B cell (primary cell): ENCODE measurements around the gene TMEM219. TPM values are rescaled to one million over a fixed set of nuclear protein-coding genes. Genes with fewer than 3 reads are reported as not detected.

Source experiments
- ATAC-seq: fragments of 200-7000 bp; cut with Tn5 transposase; one replicate; pipeline ENCODE4 v1.10.0; 2021; ENCODE audit warnings: low read depth, mild to moderate bottlenecking, moderate number of reproducible peaks, moderate library complexity
- CTCF ChIA-PET: fragments of 350-600 bp; sonication (Branson Sonifier 250); formaldehyde crosslinking; loops from one replicate; lab custom pipeline; 2021; ENCODE audit warnings: antibody characterized with exemption, inconsistent platforms; lab: Charles Lee
- POLR2A ChIA-PET: fragments of 350-600 bp; sonication (Branson Sonifier 250); formaldehyde crosslinking; loops from one replicate; lab custom pipeline; 2021; ENCODE audit warnings: antibody characterized with exemption; lab: Charles Lee
- DNase-seq: peaks from one replicate; pipeline ENCODE4 v3.0.0; 2013
- H2AFZ ChIP-seq: 2 replicates; pipeline ENCODE4 v1.6.1; 2012; ENCODE audit warnings: mild to moderate bottlenecking, low read depth, low read length; ENCODE audit not compliant: insufficient read depth, poor library complexity, severe bottlenecking
- H3K27ac ChIP-seq, 2 donors: 1 replicate in 1 of 2; 2 replicates in 1 of 2; pipeline ENCODE4 v1.5.1; 2012 to 2013; ENCODE audit warnings: low read length in 2 of 2, mild to moderate bottlenecking in 2 of 2, moderate library complexity in 1 of 2
- H3K27me3 ChIP-seq, 4 experiments: fragments of 200-600 bp in 1 of 4; sonication (generic) in 1 of 4; replicated peaks in 1 of 4; 1 replicate in 2 of 4; 2 replicates in 2 of 4; pipeline versions ENCODE4 v1.6.1 to v1.7.0; 2013 to 2016; ENCODE audit warnings: low read length in 3 of 4, mild to moderate bottlenecking in 2 of 4, mixed read lengths in 1 of 4, moderate library complexity in 1 of 4; ENCODE audit not compliant: insufficient read depth in 4 of 4, control insufficient read depth in 3 of 4; ENCODE audit errors: control extremely low read depth in 1 of 4
- H3K36me3 ChIP-seq, 2 experiments: replicated peaks in 1 of 2; 1 replicate in 1 of 2; 2 replicates in 1 of 2; pipeline versions ENCODE4 v1.6.1 to v1.7.1; 2013; ENCODE audit warnings: low read length in 1 of 2; ENCODE audit not compliant: insufficient read depth in 2 of 2, control insufficient read depth in 1 of 2; ENCODE audit errors: control extremely low read depth in 1 of 2, extremely low read depth in 1 of 2
- H3K4me1 ChIP-seq, 2 donors: fragments of 200-600 bp in 1 of 2; sonication (generic) in 1 of 2; 1 replicate in 1 of 2; 2 replicates in 1 of 2; pipeline versions ENCODE4 v1.5.1 to v1.6.1; 2013 to 2017; ENCODE audit warnings: low read length in 2 of 2; ENCODE audit not compliant: control insufficient read depth in 2 of 2, insufficient read depth in 2 of 2
- H3K4me2 ChIP-seq: replicated peaks from 2 replicates; pipeline ENCODE3; 2012; ENCODE audit warnings: mild to moderate bottlenecking, low read depth, low read length; ENCODE audit not compliant: poor library complexity, severe bottlenecking
- H3K4me3 ChIP-seq, 5 experiments: fragments of 200-600 bp in 1 of 5; sonication (generic) in 1 of 5; 1 replicate in 3 of 5; 2 replicates in 2 of 5; pipeline versions ENCODE4 v1.5.1 to v1.7.0; 2011 to 2016; ENCODE audit warnings: low read length in 4 of 5, mild to moderate bottlenecking in 4 of 5, low read depth in 2 of 5, control low read depth in 1 of 5, moderate library complexity in 1 of 5; ENCODE audit not compliant: insufficient read depth in 1 of 5; ENCODE audit errors: control extremely low read depth in 1 of 5, extremely low read depth in 1 of 5
- H3K79me2 ChIP-seq: fragments of 200-600 bp; sonication (generic); one replicate; pipeline ENCODE4 v1.6.0; 2016; ENCODE audit warnings: low read length; ENCODE audit not compliant: control insufficient read depth, insufficient read depth
- H3K9ac ChIP-seq: fragments of 200-600 bp; sonication (generic); 2 replicates; pipeline ENCODE4 v1.6.1; 2017; ENCODE audit warnings: mild to moderate bottlenecking, low read length, moderate library complexity
- H3K9me3 ChIP-seq, 3 donors: one replicate each; pipeline versions ENCODE4 v1.6.1 to v1.7.1; 2013; ENCODE audit warnings: low read length in 2 of 3; ENCODE audit not compliant: control insufficient read depth in 2 of 3, insufficient read depth in 1 of 3; ENCODE audit errors: control extremely low read depth in 1 of 3
- H4K20me1 ChIP-seq: 2 replicates; pipeline ENCODE4 v1.6.0; 2012; ENCODE audit warnings: mild to moderate bottlenecking, low read length; ENCODE audit not compliant: insufficient read depth, control insufficient read depth, poor library complexity, severe bottlenecking
- H3K27ac Mint-ChIP-seq: one replicate; pipeline ENCODE4 v1.8.0; 2021; ENCODE audit warnings: mixed read lengths
- H3K27me3 Mint-ChIP-seq: one replicate; pipeline ENCODE4 v1.8.0; 2021; ENCODE audit warnings: mixed read lengths
- H3K4me1 Mint-ChIP-seq: one replicate; pipeline ENCODE4 v1.8.0; 2021; ENCODE audit warnings: mixed read lengths
- H3K4me3 Mint-ChIP-seq: one replicate; pipeline ENCODE4 v1.8.0; 2021; ENCODE audit warnings: mixed read lengths
- H3K9me3 Mint-ChIP-seq: one replicate; pipeline ENCODE4 v1.8.0; 2022; ENCODE audit warnings: mixed read lengths; ENCODE audit not compliant: insufficient read depth
- CTCF ChIP-seq: fragments of 200-600 bp; IDR thresholded peaks from one replicate; pipeline ENCODE4 v1.8.0; 2022; ENCODE audit warnings: antibody characterized with exemption, mild to moderate bottlenecking
- EZH2 ChIP-seq: IDR thresholded peaks from 2 replicates; pipeline ENCODE4 v1.6.1; 2012; ENCODE audit warnings: borderline replicate concordance, low read depth, mild to moderate bottlenecking, moderate library complexity, low read length; ENCODE audit not compliant: insufficient read depth, poor library complexity, severe bottlenecking
- WGBS: methylation state at CpG from one replicate; pipeline ENCODE4 v1.1.5; 2013; ENCODE audit warnings: missing lambda C conversion rate; ENCODE audit not compliant: insufficient coverage; 5-methylcytosine and 5-hydroxymethylcytosine counted together
- intact Hi-C: fragments of 100-400 bp; cut with micrococcal nuclease; formaldehyde crosslinking; loops from one replicate; pipeline ENCODE4 v1.10.0; 2022
- polyA plus RNA-seq: library from polyadenylated mRNA; depleted of rRNA; stranded (reverse); fragments of >200 nt; gene quantifications from 2 replicates; pipeline ENCODE4 v1.2.3, GENCODE V29; 2012
- total RNA-seq, 2 donors: library from RNA; stranded (reverse); fragments of 120-200 nt in 1 of 2; gene quantifications; 1 replicate in 1 of 2; 2 replicates in 1 of 2; pipeline versions ENCODE4 v1.2.3 to v1.2.4, GENCODE V29; 2013 to 2022

The TMEM219 gene
- total and polyA plus RNA-seq, 2 donors (not counting 1 experiment from before 2014, with no cell fraction given), result 66.6 to 103 TPM

- Mint-ChIP-seq H3K9me3 (no peaks in the 10 kb centered on the region), H3K27ac (no peak overlapping the region), H3K27me3 (no peaks in the 10 kb centered on the region), H3K4me3 (no peak overlapping the region), H3K4me1 (no peaks in the 10 kb centered on the region)
- no peak overlapping the region for H3K27ac ChIP-seq
- no peaks in the 10 kb centered on the region for H4K20me1 ChIP-seq
- H3K9me3 ChIP-seq, result no peaks in the 10 kb centered on the region
- no peak overlapping the region for H3K4me2 ChIP-seq
- 98% methylated on average over 32 of the region's 35 CpGs for WGBS
- ATAC-seq (no peak), DNase-seq (no peak)
- H3K36me3 ChIP-seq, result peaks cover 0 to 68% of the 10 kb centered on the region in 2 experiments
- H3K79me2 ChIP-seq, result no peaks in the 10 kb centered on the region
- H3K27me3 ChIP-seq, result no peaks in the 10 kb centered on the region
- H3K4me3 ChIP-seq, result no peak overlapping the region
- TF ChIP-seq CTCF (no peak), EZH2 (no peak)
- ChIA-PET CTCF (no interaction called here), POLR2A (no interaction called here)
- intact Hi-C loops, result no loop called here
- H3K9ac ChIP-seq, result no peak overlapping the region
- no peaks in the 10 kb centered on the region for H3K4me1 ChIP-seq
- no peak overlapping the region for H2AFZ ChIP-seq
Measured at GRCh38 chr16:29987371-29988085, 25.6 kb downstream of the TMEM219 start.

GRCh38 chr16:29988346-29989075, 26.6 kb downstream of the TMEM219 start:
- Histone ChIP-seq H4K20me1 (no peaks in the 10 kb centered on the region), H3K27ac (no peak overlapping the region), H3K4me3 (no peak overlapping the region), H3K36me3 (peaks cover 0 to 68% of the 10 kb centered on the region in 2 experiments), H3K79me2 (no peaks in the 10 kb centered on the region), H3K27me3 (no peaks in the 10 kb centered on the region), H3K9me3 (no peaks in the 10 kb centered on the region), H3K9ac (no peak overlapping the region), H2AFZ (no peak overlapping the region), H3K4me2 (no peak overlapping the region), H3K4me1 (no peaks in the 10 kb centered on the region)
- 97% methylated on average over 15 of the region's 17 CpGs for WGBS
- no peaks in the 10 kb centered on the region for H3K27me3 Mint-ChIP-seq
- no peak overlapping the region for H3K4me3 Mint-ChIP-seq
- H3K9me3 Mint-ChIP-seq, result no peaks in the 10 kb centered on the region
- ChIA-PET CTCF (no interaction called here), POLR2A (interaction anchor here (0.6 kb wide), 1 partner anchor 33 kb away, joined by 7 read pairs; no protein-coding TSS in a partner anchor)
- no peak for TF ChIP-seq EZH2
- no peak for TF ChIP-seq CTCF
- ATAC-seq, result no peak
- H3K27ac Mint-ChIP-seq, result no peak overlapping the region
- DNase-seq, result no peak
- intact Hi-C loops, result no loop called here
- no peaks in the 10 kb centered on the region for H3K4me1 Mint-ChIP-seq
